Parathyroid adenoma (tissue), 2 donors: ENCODE results near the gene RAI14.
"Not testable (repeated sequence)": the region's sequence is repeated elsewhere in the genome, so short reads cannot be mapped to it uniquely, and the experiment has no call there.

Source experiments
- H2AFZ ChIP-seq: fragments of 300-600 bp; sonication (generic); one replicate; pipeline ENCODE4 v1.7.0; 2017; ENCODE audit warnings: antibody characterized with exemption, mild to moderate bottlenecking
- H3K27ac ChIP-seq: fragments of 300-600 bp; sonication (generic); one replicate; pipeline ENCODE4 v1.7.0; 2017
- H3K27me3 ChIP-seq: fragments of 300-600 bp; sonication (generic); one replicate; pipeline ENCODE4 v1.7.0; 2017; ENCODE audit warnings: low read length; ENCODE audit not compliant: control insufficient read depth, insufficient read depth
- H3K36me3 ChIP-seq: fragments of 300-600 bp; sonication (generic); one replicate; pipeline ENCODE4 v1.7.0; 2017; ENCODE audit warnings: low read length; ENCODE audit not compliant: control insufficient read depth, insufficient read depth
- H3K4me1 ChIP-seq: fragments of 300-600 bp; sonication (generic); one replicate; pipeline ENCODE4 v1.7.0; 2017; ENCODE audit warnings: control low read depth
- H3K4me2 ChIP-seq: fragments of 300-600 bp; sonication (generic); one replicate; pipeline ENCODE4 v1.7.0; 2017; ENCODE audit warnings: low read length
- H3K4me3 ChIP-seq: fragments of 300-600 bp; sonication (generic); one replicate; pipeline ENCODE4 v1.7.0; 2017; ENCODE audit warnings: low read depth, low read length
- H3K79me2 ChIP-seq: fragments of 300-600 bp; sonication (generic); one replicate; pipeline ENCODE4 v1.7.0; 2017; ENCODE audit warnings: control low read depth
- H3K9ac ChIP-seq: fragments of 300-600 bp; sonication (generic); one replicate; pipeline ENCODE4 v1.7.0; 2017; ENCODE audit warnings: mild to moderate bottlenecking
- H3K9me3 ChIP-seq: fragments of 300-600 bp; sonication (generic); one replicate; pipeline ENCODE4 v1.7.0; 2017; ENCODE audit warnings: low read length; ENCODE audit not compliant: control insufficient read depth
- CTCF ChIP-seq: fragments of 300-600 bp; sonication (generic); IDR thresholded peaks from one replicate; pipeline ENCODE4 v1.7.0; 2017; ENCODE audit warnings: antibody characterized with exemption, mild to moderate bottlenecking
- donor health status: primary hyperparathyroidism.

Gene RAI14

GRCh38 chr5:34770486-34770885 lies 114.4 kb downstream of the RAI14 start:
- no peak for TF ChIP-seq CTCF
- no peaks in the 10 kb centered on the region for H3K9me3 ChIP-seq
- no peak overlapping the region for H3K9ac ChIP-seq

GRCh38 chr5:34771076-34771475 lies 114.9 kb downstream of the RAI14 start:
- no peaks in the 10 kb centered on the region for H3K27me3 ChIP-seq
- no peak overlapping the region for H3K4me2 ChIP-seq
- H3K27ac ChIP-seq: no peak overlapping the region
- TF ChIP-seq CTCF: no peak
- no peak overlapping the region for H3K4me3 ChIP-seq
- no peaks in the 10 kb centered on the region for H3K9me3 ChIP-seq
- no peak overlapping the region for H2AFZ ChIP-seq
- H3K79me2 ChIP-seq: no peaks in the 10 kb centered on the region
- no peaks in the 10 kb centered on the region for H3K4me1 ChIP-seq
- H3K36me3 ChIP-seq: no peaks in the 10 kb centered on the region
- no peak overlapping the region for H3K9ac ChIP-seq

More at GRCh38 chr5:34770486-34770885, 114.4 kb downstream of the RAI14 start:
- Histone ChIP-seq H3K4me2 (no peak overlapping the region), H3K27ac (no peak overlapping the region), H3K27me3 (no peaks in the 10 kb centered on the region), H3K36me3 (no peaks in the 10 kb centered on the region), H3K4me1 (no peaks in the 10 kb centered on the region), H3K4me3 (no peak overlapping the region), H3K79me2 (no peaks in the 10 kb centered on the region), H2AFZ (no peak overlapping the region)

GRCh38 chr5:34772267-34773098 lies 116.4 kb downstream of the RAI14 start:
- Histone ChIP-seq H3K9ac (no peak overlapping the region), H3K9me3 (no peaks in the 10 kb centered on the region), H3K4me2 (no peak overlapping the region), H3K36me3 (no peaks in the 10 kb centered on the region), H3K27ac (no peak overlapping the region), H3K27me3 (no peaks in the 10 kb centered on the region), H2AFZ (no peak overlapping the region), H3K4me1 (no peaks in the 10 kb centered on the region), H3K79me2 (no peaks in the 10 kb centered on the region), H3K4me3 (no peak overlapping the region)
- no peak for TF ChIP-seq CTCF

GRCh38 chr5:34774139-34774538 lies 118.0 kb downstream of the RAI14 start:
- Histone ChIP-seq H3K79me2 (no peaks in the 10 kb centered on the region), H3K4me3 (no peak overlapping the region), H3K4me2 (no peak overlapping the region), H3K27ac (no peak overlapping the region), H3K9me3 (no peaks in the 10 kb centered on the region), H3K36me3 (no peaks in the 10 kb centered on the region), H2AFZ (no peak overlapping the region), H3K27me3 (no peaks in the 10 kb centered on the region), H3K9ac (no peak overlapping the region), H3K4me1 (no peaks in the 10 kb centered on the region)
- no peak for TF ChIP-seq CTCF

GRCh38 chr5:34774678-34775077 lies 118.5 kb downstream of the RAI14 start:
- not testable (repeated sequence) for H2AFZ ChIP-seq

More at GRCh38 chr5:34774678-34775077, 118.5 kb downstream of the RAI14 start:
- not testable (repeated sequence) for H3K9ac ChIP-seq, H3K4me3 ChIP-seq, H3K36me3 ChIP-seq, H3K9me3 ChIP-seq, H3K27me3 ChIP-seq, H3K79me2 ChIP-seq, H3K27ac ChIP-seq, H3K4me2 ChIP-seq, H3K4me1 ChIP-seq
